GM21515 (cell line): ENCODE measurements around the gene FAM153A.
"Not testable (repeated sequence)": the region's sequence is repeated elsewhere in the genome, so short reads cannot be mapped to it uniquely, and the experiment has no call there.

Experiments used
- ATAC-seq: cut with Tn5 transposase; IDR thresholded peaks from one replicate; pipeline ENCODE4 v1.9.1; 2021; ENCODE audit not compliant: unreplicated experiment

The FAM153A gene

GRCh38 chr5:177747354-177747753 lies 35.3 kb downstream of the FAM153A start:
- not testable (repeated sequence) for ATAC-seq

GRCh38 chr5:177724858-177725257 lies 57.8 kb downstream of the FAM153A start:
- ATAC-seq = not testable (repeated sequence)

- ATAC-seq = not testable (repeated sequence)
Measured at GRCh38 chr5:177723831-177724485, 58.7 kb downstream of the FAM153A start.

- ATAC-seq = not testable (repeated sequence)
Measured at GRCh38 chr5:177722829-177723228, 59.9 kb downstream of the FAM153A start.

GRCh38 chr5:177719989-177720388 lies 62.7 kb downstream of the FAM153A start:
- not testable (repeated sequence) for ATAC-seq

- ATAC-seq = not testable (repeated sequence)
Measured at GRCh38 chr5:177715423-177715822, 67.3 kb downstream of the FAM153A start.

GRCh38 chr5:177696100-177696499 lies 86.6 kb downstream of the FAM153A start:
- ATAC-seq = not testable (repeated sequence)

- ATAC-seq = not testable (repeated sequence)
Measured at GRCh38 chr5:177695356-177695930, 87.3 kb downstream of the FAM153A start.

GRCh38 chr5:177694518-177694835 lies 88.2 kb downstream of the FAM153A start:
- not testable (repeated sequence) for ATAC-seq

- ATAC-seq = not testable (repeated sequence)
Measured at GRCh38 chr5:177693671-177694517, 88.8 kb downstream of the FAM153A start.

GRCh38 chr5:177692969-177693368 lies 89.7 kb downstream of the FAM153A start:
- not testable (repeated sequence) for ATAC-seq

- not testable (repeated sequence) for ATAC-seq
Measured at GRCh38 chr5:177692507-177692906, 90.2 kb downstream of the FAM153A start.

GRCh38 chr5:177689011-177689610 lies 93.6 kb downstream of the FAM153A start:
- not testable (repeated sequence) for ATAC-seq

GRCh38 chr5:177688091-177688490 lies 94.6 kb downstream of the FAM153A start:
- not testable (repeated sequence) for ATAC-seq

GRCh38 chr5:177681920-177682319 lies 100.8 kb downstream of the FAM153A start:
- not testable (repeated sequence) for ATAC-seq
